Umbilical cord (tissue), 2 donors: Measurements from ENCODE around the gene IQCM. TPM values are rescaled to one million over a fixed set of nuclear protein-coding genes. Genes with fewer than 3 reads are reported as not detected.

Experiments
- DNase-seq: peaks from one replicate; pipeline ENCODE4 v3.0.0-alpha.2; 2015; ENCODE audit warnings: low spot score
- total RNA-seq: library from RNA; depleted of rRNA; stranded (reverse); fragments of >200 nt; gene quantifications from one replicate; pipeline ENCODE4 v1.2.3, GENCODE V29; 2014; ENCODE audit warnings: low replicate concordance; ENCODE audit not compliant: insufficient read depth

The IQCM gene
- total RNA-seq, 1 donor from 2014 or later, result not detected

GRCh38 chr4:149709640-149710039 is 106.0 kb downstream of the IQCM start:
- no peak for DNase-seq

GRCh38 chr4:149708513-149709130 is 107.0 kb downstream of the IQCM start:
- no peak for DNase-seq

- no peak for DNase-seq
These were observed 107.8 kb downstream of the IQCM start for GRCh38 chr4:149707862-149708261.

- DNase-seq, result no peak
These were observed 108.7 kb downstream of the IQCM start for GRCh38 chr4:149706942-149707341.

GRCh38 chr4:149702414-149703293 is 113.0 kb downstream of the IQCM start:
- no peak for DNase-seq

- DNase-seq, result no peak
These were observed 114.0 kb downstream of the IQCM start for GRCh38 chr4:149701435-149702156.

GRCh38 chr4:149700272-149700671 is 115.4 kb downstream of the IQCM start:
- DNase-seq, result no peak

GRCh38 chr4:149699642-149700041 is 116.0 kb downstream of the IQCM start:
- no peak for DNase-seq

- DNase-seq, result no peak
These were observed 124.9 kb downstream of the IQCM start for GRCh38 chr4:149690726-149691125.

GRCh38 chr4:149684516-149684915 is 131.1 kb downstream of the IQCM start:
- no peak for DNase-seq

- DNase-seq, result no peak
These were observed 139.6 kb downstream of the IQCM start for GRCh38 chr4:149676076-149676475.

- no peak for DNase-seq
These were observed 169.9 kb downstream of the IQCM start for GRCh38 chr4:149645790-149646189.

GRCh38 chr4:149638073-149638472 is 177.6 kb downstream of the IQCM start:
- no peak for DNase-seq

GRCh38 chr4:149634368-149634767 is 181.3 kb downstream of the IQCM start:
- DNase-seq, result no peak

GRCh38 chr4:149631629-149632028 is 184.0 kb downstream of the IQCM start:
- no peak for DNase-seq

- DNase-seq, result no peak
These were observed 185.6 kb downstream of the IQCM start for GRCh38 chr4:149630064-149630463.

- no peak for DNase-seq
These were observed 209.9 kb downstream of the IQCM start for GRCh38 chr4:149605601-149606378.

- DNase-seq, result no peak
These were observed 210.8 kb downstream of the IQCM start for GRCh38 chr4:149604827-149605226.

- DNase-seq, result no peak
These were observed 220.1 kb downstream of the IQCM start for GRCh38 chr4:149595500-149595899.

- DNase-seq, result no peak
These were observed 225.8 kb downstream of the IQCM start for GRCh38 chr4:149589826-149590225.

GRCh38 chr4:149584722-149585121 is 230.9 kb downstream of the IQCM start:
- no peak for DNase-seq

GRCh38 chr4:149574971-149575370 is 240.7 kb downstream of the IQCM start:
- peak; percentile 12 for DNase-seq
